HEK293T (cell line): ENCODE results near the gene BHLHE40.

ENCODE experiments used
- ARNT ChIP-seq: fragments of 450-650 bp; IDR thresholded peaks from 2 replicates; pipeline ENCODE4 v1.6.1; 2017; ENCODE audit warnings: mild to moderate bottlenecking
- BHLHE40 ChIP-seq: fragments of 450-650 bp; IDR thresholded peaks from 2 replicates; pipeline ENCODE4 v1.6.1; 2016; ENCODE audit warnings: mild to moderate bottlenecking, moderate library complexity, borderline replicate concordance
- FOXA1 ChIP-seq: fragments of 450-650 bp; IDR thresholded peaks from 2 replicates; pipeline ENCODE4 v1.6.1; 2016; ENCODE audit warnings: mild to moderate bottlenecking
- FOXK2 ChIP-seq: fragments of 450-650 bp; IDR thresholded peaks from 2 replicates; pipeline ENCODE4 v1.6.1; 2016; ENCODE audit warnings: mild to moderate bottlenecking
- FOXM1 ChIP-seq: fragments of 450-650 bp; IDR thresholded peaks from 2 replicates; pipeline ENCODE4 v1.6.1; 2017; ENCODE audit warnings: mild to moderate bottlenecking, borderline replicate concordance
- HDGF ChIP-seq: fragments of 450-650 bp; IDR thresholded peaks from 2 replicates; pipeline ENCODE4 v1.6.1; 2017; ENCODE audit warnings: antibody characterized with exemption, borderline replicate concordance
- L3MBTL2 ChIP-seq: fragments of 450-650 bp; conservative IDR thresholded peaks from 2 replicates; pipeline ENCODE4 v1.6.1; 2016; ENCODE audit warnings: mild to moderate bottlenecking
- NFRKB ChIP-seq: fragments of 450-650 bp; IDR thresholded peaks from 2 replicates; pipeline ENCODE4 v1.6.1; 2016; ENCODE audit warnings: mild to moderate bottlenecking, moderate library complexity
- SP1 ChIP-seq: fragments of 450-650 bp; IDR thresholded peaks from 2 replicates; pipeline ENCODE4 v1.6.1; 2017
- SUZ12 ChIP-seq: fragments of 450-650 bp; IDR thresholded peaks from 2 replicates; pipeline ENCODE4 v1.6.1; 2016; ENCODE audit warnings: mild to moderate bottlenecking
- TARDBP ChIP-seq: fragments of 450-650 bp; IDR thresholded peaks from 2 replicates; pipeline ENCODE4 v1.6.1; 2016

DNA sequence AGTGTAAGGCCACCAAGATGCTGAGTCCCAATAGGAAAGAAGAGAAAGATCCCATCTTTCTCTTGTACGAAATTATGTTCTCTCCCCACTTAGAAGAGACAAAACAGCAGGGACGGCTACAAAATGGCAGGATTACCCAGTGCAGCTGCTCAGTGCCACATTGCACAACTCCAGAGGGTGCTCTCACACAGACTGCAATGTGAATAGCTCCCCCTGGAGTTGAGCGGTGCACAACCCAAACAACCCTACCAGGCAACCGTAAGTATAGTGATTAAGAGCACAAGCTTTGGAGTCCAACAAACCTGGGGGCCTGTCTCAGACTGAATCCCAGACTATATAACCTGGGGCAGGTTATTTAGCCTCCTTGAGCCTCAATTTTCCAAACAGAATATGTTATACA is 3.1 kb upstream of the BHLHE40 start:
- TF ChIP-seq ARNT (no peak), L3MBTL2 (no peak), TARDBP (no peak), SUZ12 (no peak), FOXM1 (no peak), FOXA1 (no peak), HDGF (no peak), NFRKB (no peak), FOXK2 (no peak), SP1 (no peak), BHLHE40 (no peak)
